Smooth muscle cell (in vitro differentiated cells): ENCODE data around the gene KDM3B. TPM values are rescaled to one million over a fixed set of nuclear protein-coding genes. Genes with fewer than 3 reads are reported as not detected.

Experiments used
- DNase-seq: peaks from one replicate; lab custom pipeline; 2025; ENCODE audit not compliant: unreplicated experiment; lab: John Stamatoyannopoulos, UW
- H2AFZ ChIP-seq: fragments of 200-600 bp; sonication (generic); 2 replicates; pipeline ENCODE4 v1.6.0; 2016; ENCODE audit warnings: antibody characterized with exemption, low read depth, mild to moderate bottlenecking
- H3F3A ChIP-seq: fragments of 200-600 bp; sonication (generic); 2 replicates; pipeline ENCODE4 v1.6.0; 2017; ENCODE audit warnings: antibody characterized with exemption, low read depth
- H3K27ac ChIP-seq: fragments of 200-600 bp; sonication (generic); 2 replicates; pipeline ENCODE4 v1.5.1; 2016; ENCODE audit warnings: low read depth, mild to moderate bottlenecking
- H3K27me3 ChIP-seq: fragments of 200-600 bp; sonication (generic); 2 replicates; pipeline ENCODE4 v1.6.1; 2016; ENCODE audit warnings: low read depth, mild to moderate bottlenecking
- H3K36me3 ChIP-seq: fragments of 200-600 bp; sonication (generic); 2 replicates; pipeline ENCODE4 v1.5.1; 2016; ENCODE audit warnings: low read depth
- H3K4me1 ChIP-seq: fragments of 200-600 bp; sonication (generic); 2 replicates; pipeline ENCODE4 v1.5.1; 2016; ENCODE audit warnings: low read depth
- H3K4me2 ChIP-seq: fragments of 200-600 bp; sonication (generic); 2 replicates; pipeline ENCODE4 v1.6.0; 2016; ENCODE audit warnings: mild to moderate bottlenecking
- H3K4me3 ChIP-seq: fragments of 200-600 bp; sonication (generic); 2 replicates; pipeline ENCODE4 v1.5.1; 2016; ENCODE audit warnings: mild to moderate bottlenecking
- H3K79me2 ChIP-seq: fragments of 200-600 bp; sonication (generic); 2 replicates; pipeline ENCODE4 v1.6.0; 2016; ENCODE audit warnings: low read depth, mild to moderate bottlenecking
- H3K9ac ChIP-seq: fragments of 200-600 bp; sonication (generic); 2 replicates; pipeline ENCODE4 v1.6.0; 2016; ENCODE audit warnings: low read depth
- H3K9me3 ChIP-seq: fragments of 200-600 bp; sonication (generic); replicated peaks from 2 replicates; pipeline ENCODE4 v1.5.1; 2016; ENCODE audit warnings: low read depth
- H4K20me1 ChIP-seq: fragments of 200-600 bp; sonication (generic); 2 replicates; pipeline ENCODE4 v1.6.0; 2016; ENCODE audit warnings: low read depth
- WGBS: methylation state at CpG from one replicate; pipeline ENCODE4 v1.1.7; 2016; ENCODE audit warnings: low lambda C conversion rate; 5-methylcytosine and 5-hydroxymethylcytosine counted together
- polyA plus RNA-seq: library from polyadenylated mRNA; unstranded; fragments of >200 nt; fragmentation: Nextera tagmentation; extraction: Ambion mirVana; gene quantifications from 2 replicates; pipeline ENCODE4 v1.2.1, GENCODE V29; 2016
- total RNA-seq: library from RNA; depleted of rRNA; stranded (reverse); fragments of >200 nt; gene quantifications from 2 replicates; pipeline ENCODE4 v1.2.3, GENCODE V29; 2014
- TF ChIP-seq, protein P1 (sequence below): fragments of 200-600 bp; sonication (generic); IDR thresholded peaks from 2 replicates; pipeline ENCODE4 v1.5.1; 2017; ENCODE audit warnings: borderline replicate concordance, mild to moderate bottlenecking, antibody characterized with exemption; ENCODE audit not compliant: insufficient read depth, poor library complexity, severe bottlenecking

KDM3B gene
- total and polyA plus RNA-seq, 2 experiments from 2014 or later: 16.5 to 43.1 TPM

DNA sequence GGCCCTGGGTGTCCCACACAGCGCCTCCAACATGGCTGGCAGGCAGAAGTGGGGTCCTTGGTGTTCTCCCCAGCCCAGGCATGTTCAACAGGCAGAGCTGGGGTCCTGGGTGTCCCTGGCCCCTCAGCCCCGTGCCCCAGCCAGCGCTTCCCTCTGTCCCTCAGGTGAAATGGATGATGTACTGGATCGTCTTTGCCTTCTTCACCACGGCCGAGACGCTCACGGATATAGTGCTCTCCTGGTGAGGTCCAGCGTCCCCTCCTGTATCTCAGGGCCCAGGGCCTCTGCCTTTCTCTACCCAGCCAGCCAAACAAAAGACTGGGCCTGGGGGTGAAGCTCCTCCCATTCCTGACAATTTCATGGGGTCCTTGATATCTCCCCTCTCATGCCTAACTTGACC, 88.7 kb downstream of the KDM3B start:
- Histone ChIP-seq H3K4me3 (no peak overlapping the region), H3K27ac (no peak overlapping the region), H3K9me3 (no peaks in the 10 kb centered on the region), H3K4me1 (peaks cover 10% of the 10 kb centered on the region), H3K36me3 (peaks cover 5% of the 10 kb centered on the region), H3K4me2 (no peak overlapping the region), H2AFZ (no peak overlapping the region), H3K27me3 (no peaks in the 10 kb centered on the region), H3F3A (peaks cover 4% of the 10 kb centered on the region), H3K9ac (no peak overlapping the region), H4K20me1 (peaks cover 5% of the 10 kb centered on the region), H3K79me2 (no peaks in the 10 kb centered on the region)
- TF ChIP-seq, protein P1, sequence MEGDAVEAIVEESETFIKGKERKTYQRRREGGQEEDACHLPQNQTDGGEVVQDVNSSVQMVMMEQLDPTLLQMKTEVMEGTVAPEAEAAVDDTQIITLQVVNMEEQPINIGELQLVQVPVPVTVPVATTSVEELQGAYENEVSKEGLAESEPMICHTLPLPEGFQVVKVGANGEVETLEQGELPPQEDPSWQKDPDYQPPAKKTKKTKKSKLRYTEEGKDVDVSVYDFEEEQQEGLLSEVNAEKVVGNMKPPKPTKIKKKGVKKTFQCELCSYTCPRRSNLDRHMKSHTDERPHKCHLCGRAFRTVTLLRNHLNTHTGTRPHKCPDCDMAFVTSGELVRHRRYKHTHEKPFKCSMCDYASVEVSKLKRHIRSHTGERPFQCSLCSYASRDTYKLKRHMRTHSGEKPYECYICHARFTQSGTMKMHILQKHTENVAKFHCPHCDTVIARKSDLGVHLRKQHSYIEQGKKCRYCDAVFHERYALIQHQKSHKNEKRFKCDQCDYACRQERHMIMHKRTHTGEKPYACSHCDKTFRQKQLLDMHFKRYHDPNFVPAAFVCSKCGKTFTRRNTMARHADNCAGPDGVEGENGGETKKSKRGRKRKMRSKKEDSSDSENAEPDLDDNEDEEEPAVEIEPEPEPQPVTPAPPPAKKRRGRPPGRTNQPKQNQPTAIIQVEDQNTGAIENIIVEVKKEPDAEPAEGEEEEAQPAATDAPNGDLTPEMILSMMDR: no peak
- 88% methylated on average over 8 of the region's 9 CpGs for WGBS
- no peak for DNase-seq

DNA sequence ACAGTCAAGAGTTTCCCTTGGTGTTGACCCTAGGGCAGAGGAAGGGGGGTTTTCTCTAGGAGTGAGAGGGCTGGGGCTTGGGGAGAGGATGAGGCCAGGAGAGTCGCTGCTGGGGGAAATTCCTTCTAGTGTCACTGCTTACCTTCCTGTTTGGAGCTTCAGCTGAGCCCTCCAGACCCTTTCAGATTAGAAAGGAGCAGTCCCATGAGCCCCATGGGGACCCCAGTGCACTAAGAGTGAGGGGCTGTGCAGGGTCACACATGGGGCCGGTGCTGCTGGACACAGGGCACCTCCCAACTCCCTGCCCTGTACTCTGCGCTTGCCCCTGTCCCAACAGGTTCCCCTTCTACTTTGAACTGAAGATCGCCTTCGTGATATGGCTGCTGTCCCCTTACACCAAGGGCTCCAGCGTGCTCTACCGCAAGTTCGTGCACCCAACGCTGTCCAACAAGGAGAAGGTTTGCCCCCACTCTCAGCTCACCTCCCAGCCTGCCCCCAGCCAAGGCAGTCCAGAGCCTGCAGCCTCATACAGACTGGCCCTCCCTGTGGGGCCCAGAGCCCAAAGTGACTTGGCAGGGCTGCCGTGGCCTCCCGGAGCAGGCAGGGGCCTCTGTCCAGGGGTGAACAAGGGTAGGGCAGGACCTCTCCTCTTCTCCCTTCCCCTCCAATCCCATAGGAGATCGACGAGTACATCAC, 91.7 kb downstream of the KDM3B start:
- Histone ChIP-seq H3K9ac (no peak overlapping the region), H3F3A (no peaks in the 10 kb centered on the region), H3K27ac (no peak overlapping the region), H3K9me3 (no peaks in the 10 kb centered on the region), H3K4me2 (no peak overlapping the region), H3K79me2 (no peaks in the 10 kb centered on the region), H4K20me1 (no peaks in the 10 kb centered on the region), H2AFZ (no peak overlapping the region), H3K36me3 (no peaks in the 10 kb centered on the region), H3K4me3 (no peak overlapping the region), H3K4me1 (peaks cover 6% of the 10 kb centered on the region), H3K27me3 (no peaks in the 10 kb centered on the region)
- no peak for DNase-seq
- 94% methylated on average over 13 of the region's 13 CpGs for WGBS
- TF ChIP-seq, protein P1: no peak

DNA sequence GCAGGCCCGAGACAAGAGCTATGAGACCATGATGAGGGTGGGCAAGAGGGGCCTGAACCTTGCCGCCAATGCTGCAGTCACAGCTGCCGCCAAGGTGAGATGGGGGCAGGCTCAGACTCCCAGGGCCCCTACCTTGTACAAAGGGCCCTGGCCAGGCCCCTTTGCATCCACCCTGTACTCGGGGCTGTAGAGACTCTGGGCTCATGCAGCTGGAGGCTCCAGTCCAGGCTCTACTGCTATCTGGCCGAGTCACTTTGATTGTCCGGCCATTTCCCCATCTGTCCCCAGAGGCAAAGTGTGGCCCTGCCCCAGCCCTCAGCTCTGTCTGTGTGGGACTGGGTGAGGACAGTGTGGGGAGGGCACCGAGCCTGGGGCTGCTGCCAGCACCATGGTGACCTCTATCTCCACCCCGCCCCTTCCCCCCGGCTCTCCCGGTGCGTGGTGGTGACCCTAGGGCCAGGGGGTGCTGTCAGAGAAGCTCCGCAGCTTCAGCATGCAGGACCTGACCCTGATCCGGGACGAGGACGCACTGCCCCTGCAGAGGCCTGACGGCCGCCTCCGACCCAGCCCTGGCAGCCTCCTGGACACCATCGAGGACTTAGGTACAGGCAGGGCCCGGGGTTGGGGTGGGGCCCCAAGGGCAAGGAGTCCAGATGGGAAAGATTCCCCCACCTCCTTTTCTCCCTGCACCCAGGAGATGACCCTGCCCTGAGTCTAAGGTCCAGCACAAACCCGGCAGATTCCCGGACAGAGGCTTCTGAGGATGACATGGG, 92.5 kb downstream of the KDM3B start:
- Histone ChIP-seq H3K4me1 (peaks cover 5% of the 10 kb centered on the region), H4K20me1 (no peaks in the 10 kb centered on the region), H3K9me3 (no peaks in the 10 kb centered on the region), H2AFZ (no peak overlapping the region), H3F3A (no peaks in the 10 kb centered on the region), H3K36me3 (no peaks in the 10 kb centered on the region), H3K4me2 (no peak overlapping the region), H3K9ac (no peak overlapping the region), H3K79me2 (no peaks in the 10 kb centered on the region), H3K27ac (no peak overlapping the region), H3K4me3 (no peak overlapping the region), H3K27me3 (no peaks in the 10 kb centered on the region)
- DNase-seq: no peak
- TF ChIP-seq, protein P1: no peak
- 96% methylated on average over 22 of the region's 22 CpGs for WGBS
